Stimulated activated CD4-positive, alpha-beta T cell treated with anti-CD3 and anti-CD28 coated beads, TNF-alpha, amount 100 ng/mL, for 1 hour (primary cell): ENCODE measurements around the gene PDE2A.

Experiments used
- DNase-seq, 3 donors: peaks; one replicate each; pipeline ENCODE4 v3.0.0-alpha.2; 2020; ENCODE audit warnings: low read depth in 3 of 3, low spot score in 1 of 3

The PDE2A gene

DNA sequence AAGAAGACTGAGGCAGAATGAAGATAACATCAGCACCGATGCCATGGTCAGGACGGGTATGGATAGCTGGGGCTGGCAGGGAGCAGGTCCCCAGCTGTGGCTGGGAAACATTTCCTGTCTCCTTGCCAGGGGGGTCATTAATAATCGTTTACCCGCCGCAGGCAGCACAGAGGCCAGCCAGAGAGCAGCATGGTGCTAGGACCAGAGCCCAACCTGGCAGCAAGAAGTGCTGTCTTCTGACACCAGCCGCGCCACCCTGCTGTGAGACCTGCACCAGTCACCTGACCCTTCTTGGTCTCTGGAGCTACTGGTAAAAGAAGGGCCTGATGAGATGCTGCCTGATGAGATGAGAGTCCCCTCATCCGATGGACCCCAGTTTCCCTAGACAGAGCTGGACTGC lies 36.3 kb downstream of the PDE2A start:
- DNase-seq = no peak

DNA sequence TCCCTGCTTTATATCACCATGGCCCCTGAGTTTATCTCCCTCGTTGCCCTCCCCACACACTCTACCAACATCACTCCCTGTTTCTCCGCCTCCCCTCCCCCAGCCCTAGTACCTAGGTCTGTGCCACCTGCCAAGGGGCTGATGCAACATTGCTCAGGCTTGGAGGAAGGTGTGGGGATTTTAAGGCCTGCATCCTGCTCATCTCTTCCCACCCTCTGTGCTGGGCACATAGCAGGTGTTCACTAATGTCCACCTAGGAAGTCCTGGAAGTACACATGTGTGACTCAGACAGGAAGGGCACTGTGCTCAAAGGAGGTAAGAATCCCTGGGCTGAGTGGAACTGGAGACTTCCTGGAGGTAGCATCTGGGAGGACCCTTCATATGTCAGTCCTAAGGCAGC lies 37.0 kb downstream of the PDE2A start:
- no peak for DNase-seq

- DNase-seq = no peak
Measured at GRCh38 chr11:72636376-72636775, 37.8 kb downstream of the PDE2A start.

GRCh38 chr11:72635933-72636332 lies 38.3 kb downstream of the PDE2A start:
- no peak for DNase-seq

GRCh38 chr11:72635309-72635915 lies 38.8 kb downstream of the PDE2A start:
- no peak for DNase-seq

GRCh38 chr11:72634472-72635095 lies 39.6 kb downstream of the PDE2A start:
- DNase-seq = no peak

- no peak for DNase-seq
Measured at GRCh38 chr11:72634016-72634415, 40.2 kb downstream of the PDE2A start.

DNA sequence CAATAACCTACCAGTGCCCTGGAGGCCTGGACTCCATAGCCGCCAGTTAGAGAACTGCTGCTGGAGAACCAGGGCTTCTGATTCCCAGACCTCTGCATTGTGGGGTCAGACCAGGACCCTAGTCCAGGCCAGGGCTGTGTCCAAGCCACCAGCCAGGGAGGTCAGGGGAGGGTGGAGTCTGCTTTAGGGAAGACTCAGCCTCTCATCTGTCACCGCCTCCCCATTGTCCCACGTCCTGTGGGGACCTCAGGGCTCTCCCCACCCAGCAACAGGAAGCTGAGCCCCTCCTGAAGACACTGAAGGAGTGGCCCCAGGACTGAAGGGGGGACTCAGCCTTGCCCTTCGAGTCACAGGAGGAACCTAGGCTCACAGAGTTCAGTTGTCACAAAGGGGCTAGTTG lies 41.2 kb downstream of the PDE2A start:
- no peak for DNase-seq

- no peak for DNase-seq
Measured at GRCh38 chr11:72631806-72632731, 42.2 kb downstream of the PDE2A start.

GRCh38 chr11:72630104-72630852 lies 43.9 kb downstream of the PDE2A start:
- DNase-seq = no peak

DNA sequence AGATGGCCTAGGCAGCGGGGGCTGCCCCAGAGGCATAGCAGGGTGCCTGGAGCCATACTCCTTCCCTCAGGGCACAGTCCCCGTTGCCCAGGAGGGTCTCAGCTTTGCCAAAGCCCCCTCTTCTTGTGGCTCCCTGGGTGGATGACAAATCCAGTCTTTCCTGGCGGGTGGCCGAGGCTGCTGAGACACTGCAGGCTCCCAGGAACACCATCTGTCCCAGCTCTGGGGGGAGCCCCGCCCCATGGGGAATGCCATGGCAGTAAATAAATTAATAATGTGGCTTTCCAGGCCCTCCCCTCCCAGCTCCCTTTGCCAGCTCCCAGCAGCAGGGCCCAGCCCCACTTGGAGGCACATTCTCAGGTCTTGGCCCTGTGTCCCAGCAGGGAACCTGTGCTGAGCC lies 45.0 kb downstream of the PDE2A start:
- no peak for DNase-seq

DNA sequence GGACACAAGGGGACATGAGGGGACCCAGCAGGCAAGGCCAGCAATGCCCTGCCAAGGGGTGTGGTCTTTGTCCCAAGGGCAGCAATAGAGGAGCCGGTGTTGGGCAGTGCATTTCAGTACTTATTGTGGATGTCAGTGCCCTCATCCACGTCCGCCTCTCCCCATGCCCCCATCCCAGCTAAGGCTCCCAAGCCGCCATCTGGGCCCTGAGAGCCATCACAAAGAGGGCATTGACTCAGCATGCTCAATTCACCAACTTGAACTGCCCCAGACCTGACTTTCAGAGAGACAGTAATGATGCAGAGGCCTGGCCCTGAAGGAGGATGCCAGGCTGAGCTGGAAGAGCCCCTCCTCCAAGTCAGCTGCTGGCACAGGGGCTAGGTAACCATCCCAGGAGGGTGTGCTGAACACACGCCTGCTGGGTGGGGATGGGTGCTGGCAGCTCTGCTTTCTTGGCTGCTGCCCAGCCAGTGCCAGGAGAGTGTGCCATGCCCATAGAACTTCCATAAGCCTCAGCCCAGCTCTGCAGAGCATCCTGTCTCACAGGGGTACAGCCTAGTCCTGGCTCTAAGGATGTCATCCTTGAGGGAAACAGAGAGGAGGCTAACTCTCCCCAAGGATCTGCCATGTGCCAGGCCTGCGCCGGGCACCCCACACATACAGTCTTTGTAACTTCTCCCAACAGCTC lies 46.5 kb downstream of the PDE2A start:
- DNase-seq = no peak

DNA sequence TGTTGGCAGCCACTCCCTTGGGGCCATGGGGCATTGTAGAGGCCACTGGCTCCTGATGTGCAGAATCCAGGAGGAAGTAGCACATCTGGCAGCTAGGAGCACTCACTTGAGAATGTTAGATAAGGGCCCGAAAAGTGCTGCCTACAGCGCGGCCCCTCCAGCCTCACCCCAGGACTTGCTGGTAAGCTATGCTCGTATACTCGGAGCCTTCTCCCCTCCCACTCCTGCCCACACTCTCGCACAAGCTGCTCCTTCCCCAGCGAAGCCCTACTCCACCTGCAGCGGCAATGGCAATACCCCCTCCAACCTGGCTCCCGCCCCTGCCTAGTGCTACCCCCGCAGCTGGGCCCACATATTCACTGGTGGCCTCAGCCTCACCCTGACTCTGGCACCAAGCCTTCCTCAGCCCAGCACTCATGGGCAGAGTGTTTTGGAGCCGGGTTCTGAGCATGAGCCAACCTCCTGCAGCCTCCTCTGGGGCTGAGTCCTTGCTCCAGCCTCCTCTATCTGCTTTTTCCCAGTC lies 47.7 kb downstream of the PDE2A start:
- no peak for DNase-seq

DNA sequence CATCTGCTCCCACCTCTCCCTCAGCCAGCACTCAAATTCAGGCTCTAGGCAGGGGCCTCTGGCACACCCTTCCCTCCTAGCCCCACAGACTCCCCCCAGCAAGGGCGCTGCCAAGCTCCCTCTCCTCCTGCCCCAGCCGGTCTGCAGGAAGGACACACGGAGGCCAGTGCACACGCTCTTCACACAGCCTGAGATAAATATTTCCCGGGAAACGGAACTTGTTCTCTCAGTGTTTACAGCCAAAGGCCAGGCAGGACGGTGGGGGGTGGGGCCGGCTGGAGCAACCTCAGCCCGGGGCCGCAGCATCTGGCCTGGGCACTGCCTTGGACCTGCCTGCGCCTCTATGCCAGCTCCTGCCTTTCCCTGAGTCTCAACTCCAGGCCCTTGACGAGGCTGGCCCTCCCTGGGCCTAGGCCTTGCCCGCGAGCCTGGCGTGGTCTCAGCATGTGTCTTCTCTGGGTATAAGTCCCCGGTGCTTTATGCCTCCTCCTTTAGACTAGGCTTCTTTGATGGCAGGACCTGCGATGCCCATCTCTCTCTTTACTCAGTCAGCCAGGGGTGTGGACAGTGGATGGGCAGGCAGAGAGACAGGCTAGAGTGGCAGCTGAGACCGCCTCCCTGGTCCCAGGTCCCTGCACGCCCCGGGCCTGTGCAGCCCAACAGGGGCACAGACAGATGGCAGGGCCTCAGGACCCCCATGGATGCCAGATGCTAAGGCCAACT lies 48.4 kb downstream of the PDE2A start:
- DNase-seq = no peak

GRCh38 chr11:72624496-72625201 lies 49.6 kb downstream of the PDE2A start:
- no peak for DNase-seq

- DNase-seq = no peak
Measured at GRCh38 chr11:72623052-72623451, 51.2 kb downstream of the PDE2A start.

GRCh38 chr11:72621008-72621610 lies 53.1 kb downstream of the PDE2A start:
- DNase-seq = no peak

DNA sequence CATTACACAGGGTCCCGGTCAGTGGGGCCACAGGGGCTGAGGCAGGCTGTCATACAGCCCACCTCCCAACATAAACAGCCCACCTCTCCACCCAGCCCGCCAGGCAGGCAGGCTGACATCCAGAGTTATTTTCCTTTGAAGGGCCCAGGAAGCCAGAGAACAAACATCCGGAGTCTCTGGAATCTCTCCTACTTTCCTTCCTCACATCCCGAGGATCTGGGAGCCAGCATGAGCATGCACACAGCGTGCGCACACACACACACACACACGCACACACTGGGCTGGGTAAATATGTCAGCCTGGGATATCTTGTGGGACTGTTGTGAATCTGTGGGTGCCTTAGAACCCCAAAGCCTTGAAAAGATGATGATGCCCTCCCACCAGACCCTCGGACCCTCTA lies 55.4 kb downstream of the PDE2A start:
- no peak for DNase-seq
